Measurements from ENCODE around the gene ILKAP.

The ILKAP gene

DNA sequence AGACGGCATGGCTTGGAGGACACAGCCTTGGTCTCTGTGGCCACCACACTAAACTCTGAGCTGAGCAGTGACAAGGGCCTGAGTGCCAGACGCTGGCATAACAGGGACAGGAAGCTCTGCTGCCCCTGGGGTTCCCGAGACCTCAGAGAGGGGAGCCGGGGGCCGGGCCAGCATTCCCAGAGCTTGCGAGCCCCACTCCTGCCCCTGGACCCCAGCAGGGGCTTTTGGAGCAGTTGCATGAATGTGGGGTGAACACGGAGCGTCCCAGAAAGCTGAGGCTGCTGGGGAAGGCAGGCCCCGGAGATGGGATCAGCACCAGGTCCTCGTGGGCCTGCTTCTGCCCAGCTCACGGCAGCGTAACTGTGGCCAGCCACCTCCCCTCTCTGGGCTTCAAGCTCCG, 52.3 kb downstream of the ILKAP start:
- DNase-seq, result no peak

DNA sequence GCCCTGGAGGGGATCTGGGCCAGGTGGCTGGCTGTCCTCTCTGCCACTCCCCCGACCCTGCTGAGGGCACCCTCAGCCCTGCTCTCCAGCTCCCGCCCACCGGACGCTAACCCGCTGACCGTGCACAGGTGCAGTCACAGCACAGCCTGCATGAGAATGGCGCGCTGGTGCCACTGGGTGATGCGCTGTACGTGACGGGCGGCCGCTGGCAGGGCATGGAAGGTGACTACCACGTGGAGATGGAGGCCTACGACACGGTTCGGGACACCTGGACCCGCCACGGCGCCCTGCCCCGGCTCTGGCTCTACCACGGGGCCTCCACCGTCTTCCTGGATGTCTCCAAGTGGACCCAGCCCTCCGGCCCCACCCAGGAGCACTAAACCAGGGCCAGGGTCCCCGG, 52.8 kb downstream of the ILKAP start:
- no peak for DNase-seq

DNA sequence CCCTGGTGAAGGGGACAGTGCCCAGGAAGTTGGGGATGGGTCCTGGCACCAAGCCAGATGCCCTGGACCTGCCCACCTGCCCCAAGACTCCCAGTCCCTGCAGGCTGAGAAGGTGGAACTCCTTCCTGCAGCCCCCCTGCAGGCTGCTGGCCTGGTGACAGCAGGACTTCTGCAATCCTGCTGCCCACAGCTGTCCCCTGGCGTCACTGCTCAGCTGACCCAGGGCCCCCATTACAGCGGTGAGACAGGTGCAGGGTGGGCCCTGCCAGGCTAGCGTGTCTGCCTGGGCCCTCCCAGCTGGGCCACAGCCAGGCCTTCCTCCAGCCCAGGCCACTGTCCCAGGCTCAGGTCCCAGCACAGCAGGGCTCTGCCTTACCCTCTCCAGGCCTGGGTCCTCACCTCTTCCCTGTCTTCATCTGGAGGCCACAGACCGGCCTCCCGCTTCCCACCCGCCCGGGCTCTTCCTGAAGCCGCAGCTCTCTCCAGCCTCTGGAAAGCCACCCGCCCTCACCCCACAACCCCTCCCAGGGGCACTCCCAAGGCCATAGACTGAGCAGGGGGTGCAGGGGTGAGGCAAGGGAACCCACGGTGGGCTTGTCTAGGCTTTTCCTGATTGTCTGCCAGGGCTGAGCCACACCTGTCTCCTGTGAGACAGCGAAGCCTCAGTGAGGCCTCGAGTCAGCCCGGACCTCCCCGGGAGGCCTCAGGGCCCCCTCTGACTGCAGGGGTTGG, 53.5 kb downstream of the ILKAP start:
- DNase-seq, result no peak

DNA sequence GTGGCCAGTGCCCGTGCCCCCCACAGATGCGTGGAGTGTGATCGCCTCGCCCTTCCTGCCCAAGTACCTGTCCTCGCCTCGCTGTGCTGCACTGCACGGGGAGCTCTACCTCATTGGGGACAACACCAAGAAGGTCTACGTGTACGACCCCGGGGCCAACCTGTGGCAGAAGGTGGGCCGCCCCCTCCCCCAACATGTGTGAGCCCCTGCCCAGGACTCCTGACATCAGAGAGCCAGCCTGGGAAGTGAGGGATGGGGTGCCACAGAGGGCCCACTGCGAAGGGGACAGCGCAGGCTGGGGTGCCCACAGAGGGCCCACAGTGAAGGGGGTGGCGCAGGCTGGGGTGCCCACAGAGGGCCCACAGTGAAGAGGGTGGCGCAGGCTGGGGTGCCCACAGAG, 54.5 kb downstream of the ILKAP start:
- DNase-seq, result no peak

DNA sequence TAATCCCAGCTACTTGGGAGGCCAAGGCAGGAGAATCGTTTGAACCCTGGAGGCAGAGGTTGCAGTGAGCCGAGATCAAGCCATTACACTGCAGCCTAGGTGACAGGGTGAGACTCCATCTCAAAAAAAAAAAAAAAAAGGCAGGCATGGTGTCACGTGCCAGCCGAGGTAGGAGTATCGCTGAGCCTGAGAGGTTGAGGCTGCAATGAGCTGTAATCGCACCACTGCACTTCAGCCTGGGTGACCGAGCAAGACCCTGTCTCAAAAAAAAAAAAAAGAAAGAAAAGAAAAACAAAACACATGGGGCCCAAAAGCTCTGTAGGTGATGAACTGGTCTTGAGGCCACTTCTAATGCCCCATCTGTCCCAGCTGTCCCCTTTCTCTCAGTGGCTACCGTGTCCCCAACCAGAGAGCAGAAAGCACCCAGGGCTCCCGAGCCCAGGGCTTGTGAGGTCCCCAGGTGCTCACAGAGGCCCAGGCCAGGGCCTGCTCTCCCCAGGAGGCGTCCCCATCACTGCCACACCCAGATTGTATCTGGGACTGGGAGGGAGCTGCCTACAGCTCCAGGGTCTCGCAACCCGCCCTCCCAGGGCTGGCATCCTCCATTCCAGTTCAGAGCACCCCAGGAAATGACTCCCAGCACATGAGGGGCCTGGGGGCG, 56.5 kb downstream of the ILKAP start:
- DNase-seq, result no peak

DNA sequence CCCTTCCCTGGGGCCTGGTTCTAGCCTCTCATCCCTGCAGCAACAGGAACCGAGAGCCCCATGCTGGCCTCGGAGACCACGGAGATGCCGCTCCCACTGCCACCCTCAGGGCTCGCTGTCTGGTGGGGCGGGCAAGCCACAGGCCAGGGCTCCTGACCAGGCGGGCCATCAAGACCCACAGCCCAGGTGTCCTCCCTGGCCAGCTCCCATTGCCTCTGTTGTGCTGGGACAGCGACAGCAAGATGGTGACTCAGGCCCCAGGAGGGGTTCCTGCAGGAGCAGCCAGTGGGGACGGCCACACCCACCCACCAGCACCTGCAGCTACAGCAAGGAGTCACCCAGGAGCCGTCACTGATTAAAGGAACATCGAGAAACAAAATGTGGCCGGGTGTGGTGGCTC, 57.6 kb downstream of the ILKAP start:
- DNase-seq, result no peak

DNA sequence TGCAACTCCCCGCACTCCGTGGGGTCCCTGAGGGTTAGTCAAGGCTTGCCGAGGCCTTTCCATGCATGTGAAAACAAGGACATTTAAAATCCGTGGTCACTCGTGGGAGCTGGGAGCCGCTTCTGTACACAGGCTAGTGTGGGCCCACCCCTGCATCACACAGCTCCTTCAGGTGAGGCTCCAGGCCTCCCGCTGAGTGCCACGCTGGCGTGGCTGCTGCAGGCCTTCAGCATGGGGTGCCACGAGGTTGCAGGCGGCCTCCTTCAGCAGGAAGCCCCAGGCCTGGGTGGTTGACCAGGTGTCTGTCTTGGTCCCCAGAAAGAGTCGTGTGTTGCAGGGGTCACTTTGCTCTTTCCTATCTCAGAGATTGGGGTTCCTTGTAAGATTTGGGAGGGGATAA, 58.4 kb downstream of the ILKAP start:
- DNase-seq, result no peak

DNA sequence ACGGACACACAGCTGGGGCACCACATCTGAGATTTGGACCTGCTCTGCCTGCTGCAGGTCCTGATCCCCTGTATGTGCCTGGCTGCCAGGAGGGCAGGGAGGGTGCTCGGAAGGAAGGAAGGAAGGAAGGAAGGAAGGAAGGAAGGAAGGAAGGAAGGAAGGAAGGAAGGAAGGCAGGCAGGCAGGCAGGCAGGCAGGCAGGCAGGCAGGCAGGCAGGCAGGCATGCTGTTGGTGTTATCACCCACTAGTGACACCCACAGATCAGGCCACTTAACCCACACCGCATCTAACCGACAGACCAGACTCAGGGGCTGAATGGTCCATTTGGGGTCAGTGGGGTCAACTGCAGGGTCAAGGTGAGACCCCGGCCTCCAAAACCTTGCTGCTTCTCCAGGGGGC, 59.2 kb downstream of the ILKAP start:
- DNase-seq, result no peak

DNA sequence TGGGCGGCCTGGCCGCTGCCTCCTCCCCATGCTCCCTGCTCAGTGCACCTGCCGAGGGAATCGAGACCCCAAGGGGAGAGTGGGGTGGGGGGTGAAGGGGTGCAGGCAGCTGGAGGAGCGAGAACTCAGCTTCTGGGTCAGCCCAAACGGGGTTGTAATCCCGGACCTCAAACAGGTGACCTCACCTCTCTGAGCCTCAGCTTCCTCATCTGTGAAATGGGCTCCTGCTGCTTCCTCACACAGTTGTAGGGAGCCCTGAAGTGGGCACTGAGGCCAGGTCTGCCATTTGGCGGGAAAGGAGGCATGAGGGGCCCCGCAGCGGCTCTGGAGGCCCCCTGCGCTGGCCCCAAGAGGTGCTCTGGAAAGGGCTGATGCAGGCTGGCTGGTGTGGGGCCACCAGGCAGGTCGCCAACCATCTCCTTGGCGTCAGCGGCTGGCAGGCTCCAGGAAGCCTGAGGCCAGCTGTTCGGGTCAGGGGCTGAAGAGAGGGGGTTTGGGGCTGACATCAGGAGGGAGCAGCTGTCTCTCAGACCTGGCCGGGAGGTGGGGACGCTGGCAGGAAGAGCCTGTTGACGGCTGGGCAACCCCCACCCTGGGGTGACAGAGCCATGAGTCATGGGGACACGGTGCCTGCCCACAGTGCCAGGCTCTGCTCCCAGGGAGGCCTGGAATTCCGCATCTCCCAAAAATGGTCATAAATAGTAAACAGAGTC, 60.1 kb downstream of the ILKAP start:
- no peak for DNase-seq

DNA sequence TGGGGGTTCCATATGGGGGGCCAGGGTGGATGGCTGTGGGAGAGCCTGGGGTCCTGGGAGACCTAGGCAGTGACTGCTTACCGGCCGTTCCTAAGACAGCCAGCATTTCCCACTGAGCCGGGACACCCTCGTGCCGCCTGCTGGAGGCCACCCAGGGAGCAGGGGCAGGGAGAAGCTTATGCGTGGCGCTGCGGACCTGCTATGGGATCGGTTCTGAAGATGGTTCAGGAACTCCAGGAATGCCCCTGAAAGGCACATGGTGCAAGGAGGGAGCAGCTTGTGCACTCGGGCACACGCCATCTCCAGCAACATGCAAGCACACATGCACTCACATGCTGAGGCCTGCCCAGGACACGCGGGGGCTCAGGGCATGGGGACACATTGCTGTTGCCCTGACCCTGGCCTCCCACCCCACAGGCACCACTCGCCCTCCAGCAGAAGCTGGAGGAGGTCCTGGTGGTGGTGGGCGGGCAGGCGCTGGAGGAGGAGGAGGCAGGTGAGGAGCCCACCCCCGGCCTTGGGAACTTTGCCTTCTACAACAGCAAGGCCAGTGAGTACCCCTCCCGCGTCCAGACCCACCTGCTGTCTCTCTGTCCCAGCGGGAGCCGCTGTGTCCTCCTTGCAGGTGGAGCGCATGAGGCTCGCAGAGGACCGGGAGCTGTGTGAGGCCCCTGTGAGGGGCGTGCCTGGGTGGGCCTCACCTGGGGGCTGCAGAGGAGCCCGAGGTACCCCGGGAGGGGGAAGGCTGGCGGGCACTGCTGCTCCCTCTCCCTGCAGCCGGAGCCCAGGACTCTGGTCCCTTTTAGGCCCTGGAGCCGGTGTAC, 60.9 kb downstream of the ILKAP start:
- no peak for DNase-seq

DNA sequence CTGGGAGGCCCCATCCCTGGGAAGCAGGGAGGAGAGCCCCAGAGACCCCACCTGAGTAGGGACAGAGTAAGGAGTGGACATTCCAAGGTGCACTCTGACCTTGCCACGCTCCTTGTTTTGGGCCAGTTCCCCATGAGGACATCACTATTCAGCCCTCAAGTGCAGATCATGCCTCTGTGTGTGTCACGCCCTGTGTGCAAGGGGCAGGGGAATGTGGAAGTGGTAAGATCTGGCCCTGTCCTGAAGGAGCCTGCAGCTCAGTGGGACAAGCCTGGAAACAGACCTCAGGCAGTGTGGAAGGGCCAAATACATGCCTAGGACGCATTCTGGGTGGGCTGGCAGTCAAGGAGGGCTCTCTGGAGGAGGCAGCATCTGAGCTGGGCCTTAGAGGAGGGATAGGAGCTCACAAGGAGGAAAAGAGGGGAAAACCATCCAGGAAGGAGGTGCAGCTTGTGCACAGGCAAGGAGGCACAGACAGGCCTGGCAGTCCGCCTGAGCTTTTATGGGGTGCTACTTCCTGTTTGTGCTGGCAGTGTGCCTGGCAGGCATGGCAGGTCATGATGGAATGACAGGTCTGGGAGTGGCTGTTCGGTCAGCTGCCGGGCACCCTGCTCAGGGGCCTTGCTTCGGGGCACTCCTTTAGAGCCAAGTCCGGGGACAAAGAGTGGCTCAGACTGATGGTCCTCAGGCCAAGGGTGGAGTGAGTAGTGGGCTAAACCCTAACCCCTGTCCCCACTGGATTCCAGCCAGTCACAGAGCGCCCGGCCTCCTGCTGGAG, 61.8 kb downstream of the ILKAP start:
- no peak for DNase-seq

DNA sequence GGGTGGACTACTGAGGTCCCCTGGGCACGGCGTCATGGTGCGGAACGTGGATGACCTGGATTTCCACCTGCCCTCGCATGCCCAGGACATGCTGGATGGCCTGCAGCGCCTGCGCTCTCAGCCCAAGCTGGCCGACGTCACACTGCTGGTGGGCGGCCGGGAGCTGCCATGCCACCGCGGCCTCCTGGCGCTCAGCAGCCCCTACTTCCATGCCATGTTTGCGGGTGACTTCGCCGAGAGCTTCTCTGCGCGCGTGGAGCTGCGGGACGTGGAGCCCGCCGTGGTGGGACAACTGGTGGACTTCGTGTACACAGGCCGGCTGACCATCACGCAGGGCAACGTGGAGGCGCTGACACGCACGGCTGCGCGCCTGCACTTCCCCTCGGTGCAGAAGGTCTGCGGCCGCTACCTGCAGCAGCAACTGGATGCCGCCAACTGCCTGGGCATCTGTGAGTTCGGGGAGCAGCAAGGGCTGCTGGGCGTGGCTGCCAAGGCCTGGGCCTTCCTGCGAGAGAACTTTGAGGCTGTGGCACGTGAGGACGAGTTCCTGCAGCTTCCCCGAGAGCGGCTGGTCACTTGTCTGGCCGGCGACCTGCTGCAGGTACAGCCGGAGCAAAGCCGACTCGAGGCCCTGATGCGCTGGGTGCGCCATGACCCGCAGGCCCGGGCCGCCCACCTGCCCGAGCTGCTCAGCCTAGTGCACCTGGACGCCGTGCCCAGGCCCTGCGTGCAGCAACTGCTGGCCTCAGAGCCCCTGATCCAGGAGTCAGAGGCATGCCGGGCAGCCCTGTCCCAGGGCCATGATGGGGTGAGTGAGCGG, 62.6 kb downstream of the ILKAP start:
- no peak for DNase-seq

DNA sequence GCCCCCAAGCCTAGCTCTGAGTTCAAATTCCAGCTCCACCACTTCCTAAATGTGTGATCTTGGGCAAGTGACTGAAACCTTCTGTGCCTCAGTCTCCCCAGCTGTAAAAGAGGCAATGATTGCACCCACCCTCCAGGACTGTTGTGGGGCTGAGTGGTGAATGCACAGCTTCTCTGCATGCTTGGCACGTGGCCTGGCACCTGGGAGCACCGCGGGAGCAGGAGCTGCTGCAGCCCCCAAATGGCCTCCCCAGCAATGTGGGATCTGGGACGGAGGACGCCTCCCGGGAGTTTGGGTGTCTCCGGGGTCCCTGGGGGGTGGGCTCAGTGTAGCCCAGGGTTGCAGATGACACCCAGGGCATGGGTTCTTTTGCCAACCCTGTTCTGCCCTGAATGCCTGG, 63.5 kb downstream of the ILKAP start:
- no peak for DNase-seq

DNA sequence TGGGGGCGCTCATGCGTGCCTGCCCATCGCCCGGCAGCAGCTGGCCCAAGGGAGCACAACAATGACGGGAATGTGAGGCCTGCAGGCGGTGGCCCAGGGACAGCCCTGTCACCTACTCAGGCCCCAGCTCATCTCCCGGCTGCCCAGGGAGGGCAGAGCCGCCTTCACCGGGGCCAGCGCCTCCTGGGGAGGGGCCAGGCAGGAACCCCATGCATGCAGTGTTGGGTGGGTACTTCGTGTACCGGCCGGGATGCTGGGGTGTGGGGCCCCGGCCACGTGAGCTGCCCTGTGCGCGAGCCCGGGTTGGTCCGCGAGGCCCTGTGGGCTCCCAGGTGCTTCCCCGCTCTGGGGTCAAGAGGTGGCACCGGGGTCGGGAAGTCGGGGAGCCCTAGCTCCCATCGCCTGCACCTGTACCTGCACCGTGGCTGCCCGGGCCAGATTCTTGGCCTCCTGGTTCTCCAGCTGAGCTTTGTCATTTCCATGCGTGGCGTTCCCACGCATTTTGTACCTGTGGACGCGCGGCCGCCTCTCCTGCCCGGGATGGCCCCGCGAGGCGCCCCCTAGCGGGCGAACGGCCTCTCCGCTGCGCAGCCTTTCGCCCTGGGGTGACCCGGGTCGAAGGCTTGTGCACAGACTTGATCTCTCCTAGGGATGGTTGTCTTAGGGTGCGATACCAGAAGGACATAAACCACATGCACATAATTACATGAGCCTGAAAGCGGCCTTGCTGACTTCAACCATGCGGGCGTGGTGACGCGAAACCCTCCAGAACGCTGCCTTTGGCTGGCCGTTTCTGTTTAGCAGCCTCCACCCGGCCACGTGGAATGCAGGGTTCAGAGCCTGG, 64.1 kb downstream of the ILKAP start:
- no peak for DNase-seq

DNA sequence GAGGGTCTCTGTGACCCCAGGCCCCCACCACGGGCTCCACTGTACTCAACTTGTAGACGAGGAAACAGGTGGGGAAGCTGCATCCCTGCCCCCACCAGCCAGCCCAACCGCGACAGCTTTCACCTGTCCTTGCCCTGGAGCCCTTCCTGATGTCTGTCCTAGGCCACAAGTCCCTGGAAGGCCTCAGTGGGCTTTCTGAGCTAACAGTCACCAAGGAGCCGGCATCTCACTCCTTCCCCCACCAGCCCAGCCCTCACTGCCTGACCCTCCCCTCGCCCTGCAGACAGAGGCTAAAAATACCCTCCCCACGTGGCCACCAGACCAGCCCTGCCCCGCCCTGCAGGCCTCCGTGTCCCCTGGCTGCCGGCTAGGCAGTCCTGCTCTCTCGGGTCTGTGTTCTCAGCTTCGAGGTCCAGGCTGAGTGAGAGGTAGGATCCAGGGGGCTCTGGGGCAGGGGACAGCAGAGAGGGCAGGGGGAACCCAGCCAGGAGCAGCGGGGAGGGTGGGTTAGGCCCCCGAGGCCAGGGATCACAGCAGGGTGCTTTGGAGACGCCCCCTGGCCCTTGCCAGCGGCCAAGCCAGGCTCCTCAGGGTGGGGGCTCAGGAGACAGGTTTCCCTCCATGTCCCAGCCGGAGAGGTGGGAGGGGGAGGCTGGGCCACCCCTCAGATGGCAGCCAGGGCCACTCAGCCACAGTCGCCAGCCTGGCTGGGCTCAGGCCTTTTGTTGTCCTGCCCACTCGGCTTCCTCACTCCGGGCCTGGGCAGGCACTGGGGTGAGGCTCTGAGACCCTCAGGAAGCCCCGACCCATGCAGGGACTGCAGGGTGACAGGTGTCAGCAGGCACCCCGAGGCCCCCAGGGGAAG, 64.9 kb downstream of the ILKAP start, which contains the start of gene KLHL30:
TSS of gene KLHL30 (plus strand) at position 338 of the 865 bp plus-strand sequence. CDS start 2,087 bp downstream, outside the sequence.
- no peak for DNase-seq

DNA sequence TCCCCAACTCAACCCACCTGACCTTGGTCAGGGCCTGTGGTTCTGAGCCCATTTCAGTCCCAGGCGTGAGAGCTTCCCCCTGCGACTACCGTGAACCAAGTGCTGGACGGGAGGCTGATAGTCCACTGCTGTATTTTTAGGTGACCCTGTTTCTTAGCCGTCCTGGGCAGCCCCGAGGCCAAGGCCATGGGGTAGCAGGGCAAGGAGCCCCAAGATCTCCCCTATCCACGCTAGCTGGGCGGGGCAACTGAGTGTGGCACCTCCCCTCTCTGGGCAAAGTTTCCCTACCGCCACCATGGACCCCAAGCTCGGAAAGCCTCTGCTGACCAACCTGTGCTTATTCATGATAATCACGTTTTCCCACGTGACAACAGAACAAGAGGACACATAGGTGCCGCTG, 65.6 kb downstream of the ILKAP start:
- no peak for DNase-seq

DNA sequence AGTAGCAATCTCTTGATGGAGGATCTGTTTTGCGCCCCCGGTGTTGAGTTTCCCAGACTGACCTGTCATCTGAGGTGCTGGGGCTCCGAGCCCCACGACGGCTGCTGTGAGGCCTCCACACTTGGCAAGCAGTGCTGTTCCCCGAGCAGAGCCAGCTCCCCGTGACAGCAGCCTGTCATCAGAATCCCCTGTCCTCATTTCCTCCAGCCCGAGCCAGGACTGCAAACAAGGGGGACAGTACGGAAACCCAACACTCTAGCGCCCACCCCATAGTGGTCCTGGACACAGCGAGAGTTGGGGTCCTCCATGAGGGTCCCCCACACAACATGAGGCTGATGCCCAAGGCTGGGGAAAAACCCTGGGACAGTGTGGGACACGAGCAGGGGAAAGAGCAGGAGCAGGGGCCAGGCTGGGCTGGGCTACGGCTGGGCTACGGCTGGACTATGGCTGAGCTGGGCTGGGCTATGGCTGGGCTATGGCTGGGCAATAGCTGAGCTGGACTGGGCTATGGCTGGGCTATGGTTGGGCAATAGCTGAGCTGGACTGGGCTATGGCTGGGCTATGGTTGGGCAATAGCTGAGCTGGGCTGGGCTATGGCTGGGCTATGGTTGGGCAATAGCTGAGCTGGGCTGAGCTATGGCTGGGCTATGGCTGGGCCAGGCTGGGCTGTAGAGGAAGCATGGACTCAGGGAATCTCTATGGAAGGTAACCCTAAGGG, 66.5 kb downstream of the ILKAP start:
- DNase-seq, result no peak

DNA sequence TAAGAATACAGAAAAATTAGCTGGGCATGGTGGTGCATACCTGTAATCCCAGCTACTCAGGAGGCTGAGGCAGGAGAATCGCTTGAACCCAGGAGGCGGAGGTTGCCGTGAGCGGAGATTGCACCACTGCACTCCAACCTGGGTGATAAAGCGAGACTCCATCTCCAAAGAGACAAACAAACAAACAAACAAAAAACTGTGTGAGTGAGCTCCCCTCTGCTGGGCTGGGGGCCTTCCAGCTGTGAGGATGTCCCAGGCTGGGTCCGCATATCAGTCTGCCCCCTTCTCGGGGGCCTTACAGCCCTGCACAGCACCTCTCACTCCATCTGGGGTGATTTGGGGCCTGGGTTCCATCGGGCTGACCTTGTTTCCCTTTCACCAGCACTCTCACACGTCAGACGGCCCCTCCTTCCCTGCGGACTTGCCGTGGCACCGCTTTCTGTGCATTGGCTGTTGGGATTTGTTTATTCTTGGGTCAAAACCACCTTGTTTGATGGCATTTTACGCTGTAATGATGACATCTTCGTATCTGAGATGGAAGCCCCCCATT, 67.8 kb downstream of the ILKAP start:
- DNase-seq, result no peak

Data from activated gamma-delta T cell (primary cell).